Adipocyte (in vitro differentiated cells): Measurements from ENCODE around the gene RAB18.
A peak's percentile ranks its signal among the peaks of the same experiment; 100 is the strongest.
"Not testable (repeated sequence)": the region's sequence is repeated elsewhere in the genome, so short reads cannot be mapped to it uniquely, and the experiment has no call there.

Experiments used
- DNase-seq: peaks from one replicate; pipeline ENCODE4 v3.0.0-alpha.2; 2015; ENCODE audit warnings: low read depth
- H3K27me3 ChIP-seq: replicated peaks from 2 replicates; pipeline ENCODE4 v1.7.0; 2013; ENCODE audit warnings: mild to moderate bottlenecking, low read length, moderate library complexity; ENCODE audit not compliant: control insufficient read depth, insufficient read depth
- H3K36me3 ChIP-seq: 2 replicates; pipeline ENCODE4 v1.7.0; 2013; ENCODE audit warnings: low read length, mild to moderate bottlenecking, moderate library complexity; ENCODE audit not compliant: control insufficient read depth, insufficient read depth, severe bottlenecking
- H3K4me1 ChIP-seq: 2 replicates; pipeline ENCODE4 v1.7.0; 2013; ENCODE audit warnings: mild to moderate bottlenecking, low read length, moderate library complexity; ENCODE audit not compliant: control insufficient read depth, insufficient read depth
- H3K4me3 ChIP-seq: 2 replicates; pipeline ENCODE4 v1.7.0; 2013; ENCODE audit warnings: mild to moderate bottlenecking, low read length, moderate library complexity
- H3K9ac ChIP-seq: 2 replicates; pipeline ENCODE4 v1.7.0; 2013; ENCODE audit warnings: mild to moderate bottlenecking, low read length, moderate library complexity
- H3K9me3 ChIP-seq: 2 replicates; pipeline ENCODE4 v1.7.0; 2013; ENCODE audit warnings: mild to moderate bottlenecking, low read length, moderate library complexity; ENCODE audit not compliant: control insufficient read depth

The RAB18 gene

GRCh38 chr10:27504007-27504807, at the start of gene RAB18:
Gene RAB18, plus strand, starts transcription at chr10:27504304. Its CDS starts 66 bp downstream, at chr10:27504370.
- DNase-seq: peak; percentile 99
- Histone ChIP-seq H3K4me1 (peaks cover 29% of the 10 kb centered on the region), H3K9me3 (no peaks in the 10 kb centered on the region), H3K27me3 (peaks cover 3% of the 10 kb centered on the region), H3K4me3 (peak within 1 kb of the TSS; percentile 96), H3K9ac (peak within 1 kb of the TSS; percentile 99), H3K36me3 (no peaks in the 10 kb centered on the region)

GRCh38 chr10:27454837-27455236, 49.3 kb upstream of the RAB18 start:
- Histone ChIP-seq H3K9me3 (no peaks in the 10 kb centered on the region), H3K4me1 (no peaks in the 10 kb centered on the region), H3K4me3 (no peak overlapping the region), H3K27me3 (no peaks in the 10 kb centered on the region), H3K36me3 (no peaks in the 10 kb centered on the region), H3K9ac (no peak overlapping the region)
- no peak for DNase-seq

- Histone ChIP-seq H3K4me3 (no peak overlapping the region), H3K4me1 (no peaks in the 10 kb centered on the region), H3K9me3 (no peaks in the 10 kb centered on the region), H3K36me3 (no peaks in the 10 kb centered on the region), H3K27me3 (no peaks in the 10 kb centered on the region), H3K9ac (no peak overlapping the region)
- DNase-seq: no peak
Observed at GRCh38 chr10:27457261-27457945, 46.7 kb upstream of the RAB18 start.

GRCh38 chr10:27457966-27458365, 46.1 kb upstream of the RAB18 start:
- Histone ChIP-seq H3K9me3 (no peaks in the 10 kb centered on the region), H3K4me1 (no peaks in the 10 kb centered on the region), H3K27me3 (no peaks in the 10 kb centered on the region), H3K4me3 (no peak overlapping the region), H3K36me3 (no peaks in the 10 kb centered on the region), H3K9ac (no peak overlapping the region)
- no peak for DNase-seq

GRCh38 chr10:27461312-27461711, 42.8 kb upstream of the RAB18 start:
- Histone ChIP-seq H3K4me3 (no peak overlapping the region), H3K9ac (no peak overlapping the region), H3K4me1 (no peaks in the 10 kb centered on the region), H3K36me3 (no peaks in the 10 kb centered on the region), H3K9me3 (no peaks in the 10 kb centered on the region), H3K27me3 (peaks cover 3% of the 10 kb centered on the region)
- no peak for DNase-seq

GRCh38 chr10:27463961-27464360, 40.1 kb upstream of the RAB18 start:
- Histone ChIP-seq H3K9ac (no peak overlapping the region), H3K36me3 (no peaks in the 10 kb centered on the region), H3K27me3 (peaks cover 3% of the 10 kb centered on the region), H3K4me3 (no peak overlapping the region), H3K9me3 (no peaks in the 10 kb centered on the region), H3K4me1 (no peaks in the 10 kb centered on the region)
- DNase-seq: no peak

GRCh38 chr10:27464993-27465392, 39.1 kb upstream of the RAB18 start:
- DNase-seq: no peak
- H3K9me3 ChIP-seq: no peaks in the 10 kb centered on the region
- no peak overlapping the region for H3K4me3 ChIP-seq
- no peaks in the 10 kb centered on the region for H3K36me3 ChIP-seq
- no peak overlapping the region for H3K9ac ChIP-seq
- peaks cover 3% of the 10 kb centered on the region for H3K27me3 ChIP-seq
- H3K4me1 ChIP-seq: no peaks in the 10 kb centered on the region

GRCh38 chr10:27465596-27465995, 38.5 kb upstream of the RAB18 start:
- H3K4me1 ChIP-seq, H3K9me3 ChIP-seq, H3K4me3 ChIP-seq, DNase-seq, H3K36me3 ChIP-seq, H3K9ac ChIP-seq, H3K27me3 ChIP-seq: not testable (repeated sequence)

GRCh38 chr10:27470885-27471284, 33.2 kb upstream of the RAB18 start:
- no peaks in the 10 kb centered on the region for H3K9me3 ChIP-seq
- DNase-seq: no peak
- no peaks in the 10 kb centered on the region for H3K4me1 ChIP-seq
- H3K27me3 ChIP-seq: no peaks in the 10 kb centered on the region
- H3K9ac ChIP-seq: no peak overlapping the region
- no peaks in the 10 kb centered on the region for H3K36me3 ChIP-seq
- H3K4me3 ChIP-seq: no peak overlapping the region

- Histone ChIP-seq H3K36me3 (no peaks in the 10 kb centered on the region), H3K4me3 (no peak overlapping the region), H3K9ac (no peak overlapping the region), H3K9me3 (no peaks in the 10 kb centered on the region), H3K4me1 (no peaks in the 10 kb centered on the region), H3K27me3 (no peaks in the 10 kb centered on the region)
- no peak for DNase-seq
Observed at GRCh38 chr10:27474741-27475140, 29.4 kb upstream of the RAB18 start.

- no peak overlapping the region for H3K9ac ChIP-seq
- no peaks in the 10 kb centered on the region for H3K9me3 ChIP-seq
- peaks cover 4% of the 10 kb centered on the region for H3K4me1 ChIP-seq
- H3K27me3 ChIP-seq: no peaks in the 10 kb centered on the region
- no peaks in the 10 kb centered on the region for H3K36me3 ChIP-seq
- no peak for DNase-seq
- no peak overlapping the region for H3K4me3 ChIP-seq
Observed at GRCh38 chr10:27479016-27479415, 25.1 kb upstream of the RAB18 start.
